Stimulated activated CD8-positive, alpha-beta memory T cell treated with anti-CD3 and anti-CD28 coated beads, Interleukin-2, amount 100 ng/mL, for 1 hour (primary cell): ENCODE measurements around the gene WDR49.

ENCODE experiments used
- DNase-seq, 2 donors: peaks; one replicate each; pipeline ENCODE4 v3.0.0-alpha.2; 2020; ENCODE audit warnings: low read depth in 2 of 2

WDR49 gene

DNA sequence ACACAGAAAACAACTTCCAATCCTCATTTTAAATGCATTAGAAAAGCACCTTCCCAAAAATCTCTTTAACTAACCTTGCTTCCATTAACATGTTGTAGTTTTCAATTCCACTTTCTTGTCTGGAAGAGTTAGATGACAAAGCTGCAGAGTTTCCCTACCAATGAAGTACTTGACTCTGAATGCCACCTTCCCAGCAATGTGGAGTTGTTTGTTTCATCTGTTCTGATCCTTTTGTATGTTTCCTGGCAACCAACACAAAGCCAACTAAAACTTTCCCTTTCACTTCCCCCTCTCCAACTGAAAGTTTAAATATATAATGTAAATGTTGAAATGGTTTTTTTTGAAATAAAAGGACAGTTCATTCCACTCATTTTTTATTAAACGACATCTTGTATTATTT, at the start of gene WDR49:
WDR49 (minus strand) TSS at position 183 of the 400 bp plus-strand sequence. CDS start 517 bp downstream, outside the sequence.
- DNase-seq = no peak

DNA sequence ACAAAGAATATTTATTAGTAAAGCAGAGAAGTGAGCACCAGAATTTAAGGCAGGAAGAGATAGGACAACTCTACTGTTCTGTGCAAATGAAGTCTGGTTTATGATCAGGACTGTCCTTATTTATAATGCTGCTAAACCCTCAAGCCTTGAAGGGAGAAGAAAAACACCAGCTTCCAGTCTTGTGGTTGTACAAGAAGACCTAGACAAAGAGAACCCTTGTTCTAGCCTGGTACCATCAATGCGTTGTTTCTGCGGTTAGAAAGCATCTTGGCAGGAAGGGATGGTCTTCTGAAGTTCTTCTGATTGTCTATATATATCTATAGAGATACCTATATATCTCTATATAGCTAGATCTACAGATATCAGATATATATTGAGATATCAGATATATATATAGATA, 47.2 kb upstream of the WDR49 start:
- no peak for DNase-seq

DNA sequence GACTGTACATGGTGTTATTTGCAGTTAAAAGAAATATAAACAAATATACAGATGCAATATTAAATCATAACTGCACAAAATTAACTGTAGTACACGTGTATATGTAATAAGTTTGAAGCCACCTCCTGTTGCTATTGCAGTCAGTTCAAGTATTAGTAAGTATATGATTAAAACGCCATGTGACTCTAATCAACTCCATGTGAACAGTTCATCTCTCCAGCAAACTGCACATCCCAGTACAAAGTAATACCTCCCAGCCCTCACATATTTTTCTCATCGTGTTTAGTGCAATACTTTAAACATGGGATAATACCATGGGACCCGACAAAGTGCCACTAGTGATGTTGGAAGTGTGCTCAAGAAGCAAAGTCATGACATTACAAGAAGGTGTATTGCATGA, 46.3 kb upstream of the WDR49 start:
- no peak for DNase-seq

- no peak for DNase-seq
Observed at GRCh38 chr3:167694121-167694520, 40.4 kb upstream of the WDR49 start.

- DNase-seq = no peak
Observed at GRCh38 chr3:167691366-167691765, 37.6 kb upstream of the WDR49 start.

DNA sequence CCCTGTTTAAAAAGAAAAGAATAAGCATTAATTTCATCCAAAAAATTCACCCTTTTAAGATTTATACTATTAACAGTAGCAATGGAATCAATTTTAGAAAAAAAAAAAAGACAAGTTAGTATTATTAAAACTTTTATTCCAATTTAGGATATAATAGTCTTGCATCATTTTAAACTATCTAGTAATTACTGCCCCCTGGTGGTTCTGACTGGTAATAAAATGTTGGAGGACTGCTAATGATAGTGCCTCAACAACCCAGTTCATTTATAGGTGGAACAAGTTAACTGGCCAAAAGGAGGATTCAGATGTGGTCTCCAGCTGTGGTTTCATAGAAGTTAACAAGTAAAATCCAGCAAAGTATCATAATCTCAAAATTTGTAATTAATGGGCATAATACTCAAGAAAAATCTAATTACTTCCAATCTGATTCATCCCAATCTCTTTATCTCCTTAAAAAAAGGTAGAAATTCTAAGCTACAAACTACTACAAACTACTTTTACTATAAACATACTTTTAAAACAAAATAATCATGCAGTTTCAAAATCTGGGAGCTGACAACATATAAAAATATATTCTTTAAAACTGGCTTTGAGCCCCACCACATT, 30.7 kb upstream of the WDR49 start:
- peak in 1 of 2 donors; percentile 7 for DNase-seq

DNA sequence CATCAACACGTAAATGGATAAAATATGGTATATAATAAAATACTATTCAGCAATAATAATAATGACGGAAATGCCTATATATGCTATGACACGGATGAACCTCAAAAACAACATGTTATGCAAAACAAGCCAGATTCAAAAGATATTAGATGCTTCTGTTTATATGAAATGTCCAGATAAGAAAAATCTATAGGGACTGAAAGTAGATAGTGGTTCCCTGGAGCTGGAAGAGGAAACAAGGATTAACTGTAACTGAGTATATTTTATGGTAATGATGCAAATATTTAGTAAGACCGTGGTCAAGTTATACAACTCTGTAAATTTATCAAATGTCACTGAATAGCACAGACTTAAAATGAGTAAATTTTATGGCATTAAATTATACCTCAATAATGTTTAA, 25.8 kb upstream of the WDR49 start:
- DNase-seq = no peak

- no peak for DNase-seq
Observed at GRCh38 chr3:167675848-167676247, 22.1 kb upstream of the WDR49 start.

GRCh38 chr3:167673221-167673620, 19.5 kb upstream of the WDR49 start:
- no peak for DNase-seq

- DNase-seq = no peak
Observed at GRCh38 chr3:167671878-167672427, 18.2 kb upstream of the WDR49 start.

DNA sequence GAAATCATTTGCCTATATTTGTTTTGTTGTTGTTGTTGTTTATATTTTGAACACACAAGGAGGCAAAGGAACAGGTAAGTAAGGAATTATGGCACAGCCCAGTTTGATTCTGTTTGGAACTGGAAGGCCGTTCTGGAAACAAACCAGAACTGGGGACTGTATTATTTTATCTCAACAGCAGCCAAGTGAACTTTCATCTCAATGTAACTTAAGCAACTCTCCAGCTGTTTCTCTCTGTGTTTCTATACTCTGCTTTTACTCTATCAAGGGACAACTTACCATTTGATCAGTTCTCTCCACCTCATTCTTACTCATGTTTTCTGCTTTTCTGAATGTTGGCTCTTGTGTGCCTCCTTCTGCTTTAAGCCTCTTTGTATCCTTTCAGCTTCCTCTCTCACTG, 16.0 kb upstream of the WDR49 start:
- DNase-seq = no peak

DNA sequence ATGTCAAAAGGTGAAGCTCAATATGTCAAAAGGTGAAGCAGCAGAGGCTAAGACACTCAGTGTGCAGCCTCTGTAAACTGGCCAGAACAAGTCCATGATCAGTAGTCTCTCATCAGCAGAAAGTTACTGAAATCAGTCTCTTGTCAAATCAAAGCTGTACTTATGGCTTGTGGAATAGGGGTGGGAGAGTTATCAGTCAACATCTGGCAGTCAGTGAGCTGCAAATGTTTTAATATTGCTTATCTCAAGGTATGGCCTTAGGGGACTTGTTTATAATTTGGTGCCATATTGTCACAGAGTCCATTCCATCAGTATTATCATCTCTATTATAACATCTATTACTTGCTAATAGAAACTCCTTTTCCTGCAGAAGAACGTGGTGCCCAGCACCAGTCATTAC, 14.9 kb upstream of the WDR49 start:
- DNase-seq = no peak

GRCh38 chr3:167666563-167666962, 12.8 kb upstream of the WDR49 start:
- DNase-seq = no peak

- no peak for DNase-seq
Observed at GRCh38 chr3:167662919-167663400, 9.2 kb upstream of the WDR49 start.

- DNase-seq = no peak
Observed at GRCh38 chr3:167657684-167658225, 4.0 kb upstream of the WDR49 start.

- no peak for DNase-seq
Observed at GRCh38 chr3:167656821-167657220, 3.1 kb upstream of the WDR49 start.

DNA sequence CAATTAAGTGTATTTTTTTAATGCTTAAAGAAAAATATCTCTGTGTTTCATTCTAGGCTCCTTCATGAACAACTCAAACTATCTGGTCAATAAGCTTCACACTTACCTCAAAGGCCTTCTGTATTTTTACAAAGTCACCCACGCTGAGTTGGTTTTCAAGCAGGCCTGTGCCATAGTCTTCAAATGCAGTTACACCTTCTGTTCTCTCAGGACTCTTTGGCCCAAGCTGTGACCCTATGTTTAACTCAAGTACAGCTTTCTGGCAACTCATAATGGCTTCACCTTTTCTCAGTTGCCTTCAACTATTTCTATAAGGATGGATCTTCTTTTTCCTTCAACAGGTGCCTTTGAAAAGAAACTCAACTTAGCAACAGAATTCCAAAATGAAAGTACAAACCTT, 587 bp downstream of the WDR49 start:
- DNase-seq = no peak

DNA sequence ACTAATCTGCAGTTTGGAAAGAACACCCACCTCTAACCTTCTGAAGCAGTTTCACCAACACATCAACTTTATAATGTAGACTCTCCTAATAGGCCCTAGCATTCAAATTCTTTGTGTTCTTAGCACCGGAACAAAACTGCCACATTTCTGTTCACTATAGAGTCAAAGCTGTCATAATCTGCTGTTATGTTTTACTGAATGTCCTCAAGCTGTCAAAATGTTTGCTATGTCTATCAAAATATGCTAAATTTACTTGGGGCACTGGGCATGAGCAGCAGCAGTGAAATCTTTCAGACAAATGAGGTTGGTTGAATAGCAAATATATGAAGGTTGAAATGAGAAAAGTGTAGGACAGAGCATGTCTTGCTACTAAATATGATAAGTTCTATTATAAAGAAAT, 1.9 kb downstream of the WDR49 start:
- DNase-seq = no peak

GRCh38 chr3:167650459-167650858, 3.3 kb downstream of the WDR49 start:
- DNase-seq = no peak

GRCh38 chr3:167649746-167650145, 4.0 kb downstream of the WDR49 start:
- no peak for DNase-seq

- no peak for DNase-seq
Observed at GRCh38 chr3:167644611-167645010, 9.1 kb downstream of the WDR49 start.

DNA sequence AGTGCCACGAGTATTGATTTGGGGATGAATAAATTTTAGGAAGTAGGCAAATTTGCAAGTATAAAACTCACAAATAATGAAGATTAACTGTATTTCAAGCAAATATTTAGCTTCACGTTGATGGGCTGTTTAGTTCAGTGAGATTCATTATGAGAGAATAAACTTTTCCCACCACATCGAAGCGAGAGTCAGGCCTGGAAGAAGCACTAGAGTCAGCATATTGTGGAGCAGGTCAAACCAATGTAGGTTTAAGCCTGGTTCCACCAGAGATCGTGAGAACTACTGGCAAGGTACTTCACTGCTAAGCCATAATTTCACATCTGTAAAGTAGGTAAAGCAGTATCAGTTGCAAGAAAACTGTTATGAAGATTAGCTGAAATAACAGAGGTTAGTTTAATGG, 22.3 kb downstream of the WDR49 start:
- no peak for DNase-seq

DNA sequence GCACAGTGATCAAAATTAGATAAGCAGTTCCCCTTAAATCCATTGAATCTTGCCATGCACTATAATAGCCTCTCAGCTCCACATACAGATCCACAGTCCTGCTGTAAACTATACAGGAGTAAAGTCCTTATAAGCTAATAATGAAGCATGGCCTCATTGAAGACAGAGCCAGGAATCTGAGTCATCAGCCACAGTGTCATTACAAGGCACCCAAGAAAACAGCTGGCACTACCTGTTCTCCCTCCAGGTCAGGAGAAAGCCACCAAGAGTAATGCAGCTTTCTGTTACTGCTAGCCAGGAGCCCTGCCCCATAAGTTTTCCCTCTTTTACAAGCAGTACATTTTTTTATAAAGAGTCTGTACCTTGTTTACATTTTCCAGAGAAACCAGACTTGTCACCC, 27.3 kb downstream of the WDR49 start:
- no peak for DNase-seq

DNA sequence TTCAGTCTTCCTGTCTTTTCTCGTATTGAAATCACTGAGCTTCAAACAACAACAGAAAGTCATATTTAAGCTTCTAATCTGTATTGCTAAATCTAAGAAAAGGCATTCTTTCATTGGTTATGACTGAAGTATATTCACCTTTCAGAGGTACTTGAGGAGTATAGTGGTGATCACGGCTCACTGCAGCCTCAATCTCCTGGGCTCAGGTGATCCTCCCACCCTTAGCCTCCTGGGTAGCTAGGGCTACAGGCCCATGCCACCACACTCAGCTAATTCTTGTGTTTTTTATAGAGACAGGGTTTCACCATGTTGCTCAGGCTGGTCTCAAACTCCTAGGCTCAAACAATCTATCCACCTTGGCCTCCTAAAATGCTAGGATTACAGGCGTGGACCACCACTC, 38.7 kb downstream of the WDR49 start:
- no peak for DNase-seq
